ENCODE data around the gene KYNU.

The KYNU gene

GRCh38 chr2:142853912-142854311 is 23.6 kb upstream of the KYNU start:
- Histone ChIP-seq H3K4me1 (ENCODE audit: insufficient read depth, low read length) (no peaks in the 10 kb centered on the region), H3K79me2 (ENCODE audit: insufficient read depth, low read length) (no peaks in the 10 kb centered on the region), H3K4me2 (ENCODE audit: insufficient read depth, low read length) (no peak overlapping the region), H3K9me3 (ENCODE audit: insufficient read depth, low read length, severe bottlenecking) (no peaks in the 10 kb centered on the region), H3K27me3 (ENCODE audit: insufficient read depth, low read length, poor library complexity) (peaks cover 4% of the 10 kb centered on the region), H3K4me3 (ENCODE audit: low read depth in 1 of 2, low read length in 2 of 2) (no peak overlapping the region), H3K36me3 (ENCODE audit: insufficient read depth, low read length) (no peaks in the 10 kb centered on the region), H3K27ac (ENCODE audit: low read length) (no peak overlapping the region), H2AFZ (ENCODE audit: low read depth, low read length) (no peak overlapping the region), H4K20me1 (ENCODE audit: insufficient read depth, low read length) (no peaks in the 10 kb centered on the region), H3K9ac (ENCODE audit: low read depth, low read length) (no peak overlapping the region)
- DNase-seq (no peak), ATAC-seq (ENCODE audit: insufficient read depth, low read depth) (no peak)
- TF ChIP-seq CTCF (IDR thresholded peaks at IDR 0.05; ENCODE audit: borderline replicate concordance, extremely low read depth, low read length, poor library complexity, severe bottlenecking) = no peak

GRCh38 chr2:142857256-142858164 is 20.0 kb upstream of the KYNU start:
- Histone ChIP-seq H3K79me2 (ENCODE audit: insufficient read depth, low read length) (no peaks in the 10 kb centered on the region), H3K4me1 (ENCODE audit: insufficient read depth, low read length) (no peaks in the 10 kb centered on the region), H3K36me3 (ENCODE audit: insufficient read depth, low read length) (no peaks in the 10 kb centered on the region), H3K4me3 (ENCODE audit: low read depth in 1 of 2, low read length in 2 of 2) (no peak overlapping the region), H3K27me3 (ENCODE audit: insufficient read depth, low read length, poor library complexity) (peaks cover 4% of the 10 kb centered on the region), H4K20me1 (ENCODE audit: insufficient read depth, low read length) (no peaks in the 10 kb centered on the region), H3K9ac (ENCODE audit: low read depth, low read length) (no peak overlapping the region), H3K4me2 (ENCODE audit: insufficient read depth, low read length) (no peak overlapping the region), H3K27ac (ENCODE audit: low read length) (no peak overlapping the region), H2AFZ (ENCODE audit: low read depth, low read length) (no peak overlapping the region), H3K9me3 (ENCODE audit: insufficient read depth, low read length, severe bottlenecking) (no peaks in the 10 kb centered on the region)
- no peak for TF ChIP-seq CTCF (IDR thresholded peaks at IDR 0.05; ENCODE audit: borderline replicate concordance, extremely low read depth, low read length, poor library complexity, severe bottlenecking)
- no peak for TF ChIP-seq EZH2 (IDR thresholded peaks at IDR 0.05; ENCODE audit: borderline replicate concordance, low read depth, low read length, severe bottlenecking)
- no peak for DNase-seq
- ATAC-seq (ENCODE audit: insufficient read depth, low read depth) = no peak

GRCh38 chr2:142858961-142859360 is 18.5 kb upstream of the KYNU start:
- H3K27ac ChIP-seq (ENCODE audit: low read length) = no peak overlapping the region
- DNase-seq = no peak
- TF ChIP-seq CTCF (IDR thresholded peaks at IDR 0.05; ENCODE audit: borderline replicate concordance, extremely low read depth, low read length, poor library complexity, severe bottlenecking) (no peak), EZH2 (IDR thresholded peaks at IDR 0.05; ENCODE audit: borderline replicate concordance, low read depth, low read length, severe bottlenecking) (no peak)

More at GRCh38 chr2:142858961-142859360, 18.5 kb upstream of the KYNU start:
- H4K20me1 ChIP-seq (ENCODE audit: insufficient read depth, low read length) = no peaks in the 10 kb centered on the region
- H3K4me2 ChIP-seq (ENCODE audit: insufficient read depth, low read length) = no peak overlapping the region
- no peaks in the 10 kb centered on the region for H3K4me1 ChIP-seq (ENCODE audit: insufficient read depth, low read length)
- H3K9me3 ChIP-seq (ENCODE audit: insufficient read depth, low read length, severe bottlenecking) = no peaks in the 10 kb centered on the region
- H3K79me2 ChIP-seq (ENCODE audit: insufficient read depth, low read length) = no peaks in the 10 kb centered on the region
- no peak overlapping the region for H2AFZ ChIP-seq (ENCODE audit: low read depth, low read length)
- no peak for ATAC-seq (ENCODE audit: insufficient read depth, low read depth)
- no peak overlapping the region for H3K9ac ChIP-seq (ENCODE audit: low read depth, low read length)
- no peak overlapping the region for H3K4me3 ChIP-seq (ENCODE audit: low read depth in 1 of 2, low read length in 2 of 2)
- H3K36me3 ChIP-seq (ENCODE audit: insufficient read depth, low read length) = no peaks in the 10 kb centered on the region
- H3K27me3 ChIP-seq (ENCODE audit: insufficient read depth, low read length, poor library complexity) = peaks cover 4% of the 10 kb centered on the region

Measured in DND-41 (cell line).